ENCODE measurements around the gene CDC42BPA. TPM values are rescaled to one million over a fixed set of nuclear protein-coding genes. Genes with fewer than 3 reads are reported as not detected.

Gene CDC42BPA
- total RNA-seq, 1 donor from 2014 or later = 42.7 TPM

DNA sequence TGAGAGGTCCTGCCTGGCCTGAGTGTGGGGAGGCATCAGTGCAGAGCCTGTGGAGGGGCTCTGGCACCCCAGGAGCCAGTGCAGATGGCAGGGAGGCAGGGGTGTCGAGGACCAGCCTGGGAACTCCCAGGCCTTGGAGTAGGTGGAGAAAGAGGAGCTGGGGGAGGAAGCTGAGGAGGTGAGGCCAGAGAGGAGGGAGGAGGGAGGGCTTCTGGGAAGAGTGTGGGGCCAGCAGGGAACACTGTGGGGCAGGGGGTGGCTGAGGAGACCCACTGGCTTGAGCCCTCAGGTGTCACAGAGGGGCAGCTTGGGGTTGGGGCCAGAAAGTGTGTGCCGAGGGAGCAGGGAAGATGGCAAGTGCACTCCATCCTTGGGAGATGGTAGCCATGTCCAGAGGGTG is 374.4 kb downstream of the CDC42BPA start:
- no peaks in the 10 kb centered on the region for H3K9me3 ChIP-seq
- H3K27me3 ChIP-seq = no peaks in the 10 kb centered on the region
- intact Hi-C loops (cut with DNase I) = no loop called here
- no peak for DNase-seq (ENCODE audit: extremely low spot score in 2 of 2)
- H3K36me3 ChIP-seq = no peaks in the 10 kb centered on the region
- H3K27ac ChIP-seq = no peak overlapping the region
- peaks cover 52% of the 10 kb centered on the region for H3K4me1 ChIP-seq
- no peak overlapping the region for H3K4me3 ChIP-seq
- no peak for TF ChIP-seq POLR2A (IDR thresholded peaks at IDR 0.05)
- TF ChIP-seq POLR2AphosphoS5 (IDR thresholded peaks at IDR 0.05; ENCODE audit: insufficient read depth in 1 of 2, low read depth in 1 of 2) = no peak

DNA sequence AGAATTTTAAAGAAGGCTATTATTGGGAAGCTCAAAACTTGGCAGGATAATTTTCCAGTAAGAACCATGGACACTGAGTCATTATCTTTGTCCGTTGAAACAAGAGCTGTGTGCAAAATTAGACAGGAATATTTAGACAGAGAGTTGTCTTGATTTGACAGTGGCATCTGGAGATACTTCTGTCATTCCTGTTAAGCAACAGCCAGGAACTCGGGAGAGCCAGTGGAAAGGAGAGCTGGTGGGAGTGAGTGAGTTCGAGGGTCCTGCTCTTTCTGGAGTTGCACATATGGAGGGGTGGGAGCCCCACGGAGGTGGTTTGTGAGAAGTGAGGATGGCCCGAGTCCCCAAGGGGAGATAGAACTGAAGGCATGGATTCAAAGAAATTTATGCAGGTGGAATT is 375.1 kb downstream of the CDC42BPA start:
- intact Hi-C loops (cut with DNase I) = no loop called here
- no peak for DNase-seq (ENCODE audit: extremely low spot score in 2 of 2)

DNA sequence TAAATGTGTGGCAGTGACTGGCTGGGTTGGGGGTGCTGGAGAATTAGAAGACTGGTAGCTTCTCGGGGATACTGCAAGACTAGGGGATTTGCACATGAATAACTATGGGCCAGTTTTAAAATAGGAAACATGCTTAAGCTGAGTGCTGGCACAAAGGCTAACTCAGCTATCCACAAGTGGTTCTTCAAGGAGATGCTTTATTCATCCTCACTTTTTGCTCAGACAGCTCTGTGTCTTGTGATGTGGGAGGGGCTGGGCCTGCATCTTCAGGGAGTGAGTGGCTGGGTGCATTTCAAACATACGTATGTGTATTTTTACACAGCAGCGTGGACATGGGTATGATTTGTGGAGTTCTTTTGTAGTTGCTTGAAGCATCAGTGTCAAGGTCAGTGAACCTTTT is 375.9 kb downstream of the CDC42BPA start:
- H3K4me3 ChIP-seq = no peak overlapping the region
- DNase-seq (ENCODE audit: extremely low spot score in 2 of 2) = no peak
- H3K4me1 ChIP-seq = peaks cover 61% of the 10 kb centered on the region
- TF ChIP-seq POLR2A (IDR thresholded peaks at IDR 0.05) = no peak
- no peak for TF ChIP-seq POLR2AphosphoS5 (IDR thresholded peaks at IDR 0.05; ENCODE audit: insufficient read depth in 1 of 2, low read depth in 1 of 2)
- TF ChIP-seq, protein P1, sequence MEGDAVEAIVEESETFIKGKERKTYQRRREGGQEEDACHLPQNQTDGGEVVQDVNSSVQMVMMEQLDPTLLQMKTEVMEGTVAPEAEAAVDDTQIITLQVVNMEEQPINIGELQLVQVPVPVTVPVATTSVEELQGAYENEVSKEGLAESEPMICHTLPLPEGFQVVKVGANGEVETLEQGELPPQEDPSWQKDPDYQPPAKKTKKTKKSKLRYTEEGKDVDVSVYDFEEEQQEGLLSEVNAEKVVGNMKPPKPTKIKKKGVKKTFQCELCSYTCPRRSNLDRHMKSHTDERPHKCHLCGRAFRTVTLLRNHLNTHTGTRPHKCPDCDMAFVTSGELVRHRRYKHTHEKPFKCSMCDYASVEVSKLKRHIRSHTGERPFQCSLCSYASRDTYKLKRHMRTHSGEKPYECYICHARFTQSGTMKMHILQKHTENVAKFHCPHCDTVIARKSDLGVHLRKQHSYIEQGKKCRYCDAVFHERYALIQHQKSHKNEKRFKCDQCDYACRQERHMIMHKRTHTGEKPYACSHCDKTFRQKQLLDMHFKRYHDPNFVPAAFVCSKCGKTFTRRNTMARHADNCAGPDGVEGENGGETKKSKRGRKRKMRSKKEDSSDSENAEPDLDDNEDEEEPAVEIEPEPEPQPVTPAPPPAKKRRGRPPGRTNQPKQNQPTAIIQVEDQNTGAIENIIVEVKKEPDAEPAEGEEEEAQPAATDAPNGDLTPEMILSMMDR (IDR thresholded peaks at IDR 0.05) = no peak
- no peaks in the 10 kb centered on the region for H3K27me3 ChIP-seq
- H3K36me3 ChIP-seq = no peaks in the 10 kb centered on the region
- no peaks in the 10 kb centered on the region for H3K9me3 ChIP-seq
- intact Hi-C loops (cut with DNase I) = no loop called here
- H3K27ac ChIP-seq = no peak overlapping the region

More for the DNA sequence above, 375.1 kb downstream of the CDC42BPA start:
- H3K9me3 ChIP-seq = no peaks in the 10 kb centered on the region
- no peak overlapping the region for H3K4me3 ChIP-seq
- H3K4me1 ChIP-seq = peaks cover 59% of the 10 kb centered on the region
- no peak overlapping the region for H3K27ac ChIP-seq
- TF ChIP-seq, protein P1 (IDR thresholded peaks at IDR 0.05) = no peak
- TF ChIP-seq POLR2AphosphoS5 (IDR thresholded peaks at IDR 0.05; ENCODE audit: insufficient read depth in 1 of 2, low read depth in 1 of 2) = no peak
- TF ChIP-seq POLR2A (IDR thresholded peaks at IDR 0.05) = no peak
- no peaks in the 10 kb centered on the region for H3K27me3 ChIP-seq
- H3K36me3 ChIP-seq = no peaks in the 10 kb centered on the region

DNA sequence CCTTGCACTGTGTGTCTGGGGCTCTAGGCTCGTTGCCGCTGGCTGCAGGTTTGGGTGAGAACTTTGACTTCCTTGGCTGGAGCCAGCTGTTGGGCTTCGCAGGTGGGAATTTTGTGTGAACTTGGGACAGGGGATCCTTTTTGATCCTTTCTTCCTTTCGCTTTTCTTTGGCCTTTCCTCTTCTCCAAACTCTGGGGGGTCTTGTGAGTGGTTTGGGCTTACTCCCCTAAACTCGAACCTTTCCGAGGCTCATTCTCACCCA is 377.6 kb downstream of the CDC42BPA start:
- H3K27me3 ChIP-seq = no peaks in the 10 kb centered on the region
- no peak for DNase-seq (ENCODE audit: extremely low spot score in 2 of 2)
- H3K4me3 ChIP-seq = peak overlapping the region; percentile 86 to 90
- no peaks in the 10 kb centered on the region for H3K36me3 ChIP-seq
- H3K27ac ChIP-seq = peak overlapping the region; percentile 80
- no peaks in the 10 kb centered on the region for H3K9me3 ChIP-seq
- peaks cover 46% of the 10 kb centered on the region for H3K4me1 ChIP-seq
- intact Hi-C loops (cut with DNase I) = loop anchor here (2.0 kb wide), 1 partner anchor 32 kb away; no protein-coding TSS in a partner anchor
- TF ChIP-seq POLR2A (IDR thresholded peaks at IDR 0.05) (no peak), POLR2AphosphoS5 (IDR thresholded peaks at IDR 0.05; ENCODE audit: insufficient read depth in 1 of 2, low read depth in 1 of 2) (no peak)
- TF ChIP-seq, protein P1 (IDR thresholded peaks at IDR 0.05) = no peak

DNA sequence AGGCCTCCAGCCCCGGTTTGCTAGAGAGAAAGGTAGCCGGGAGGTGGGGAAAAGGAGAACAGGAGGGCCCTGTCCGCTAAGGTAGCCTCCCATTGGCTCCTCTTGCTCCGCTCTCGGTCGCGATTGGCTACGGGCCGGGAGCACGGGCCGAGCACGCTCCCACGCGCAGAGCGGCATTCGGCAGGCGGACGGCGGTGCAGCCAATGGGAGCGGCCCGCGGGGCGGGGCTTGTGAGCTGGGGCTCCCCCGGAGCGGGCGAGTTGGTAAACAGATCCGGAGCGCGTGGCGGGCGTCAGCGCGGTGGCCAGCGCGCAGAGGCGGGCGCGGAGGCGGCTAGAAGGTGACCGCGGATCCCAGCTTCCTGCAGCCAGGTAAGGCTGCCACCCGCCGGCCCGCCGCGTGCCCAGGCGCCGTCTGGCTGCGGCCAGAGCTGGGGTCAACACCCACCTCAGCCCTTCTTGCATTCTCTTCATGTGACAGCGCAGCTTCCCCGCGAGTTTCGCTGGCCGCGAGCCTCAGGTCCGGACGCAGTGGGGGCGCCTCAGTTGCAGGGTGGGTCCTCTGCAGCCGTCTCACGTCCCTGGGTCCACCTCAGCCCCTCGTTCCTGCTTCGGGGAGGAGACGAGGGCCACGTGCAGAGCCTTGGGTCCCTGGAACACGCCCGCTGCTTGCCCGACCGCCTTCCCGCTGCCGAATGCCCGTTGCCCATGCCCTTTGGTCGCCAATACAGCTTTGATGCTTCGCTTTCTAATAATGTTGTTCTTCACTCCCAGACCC is 378.1 kb downstream of the CDC42BPA start, which contains the start of gene COQ8A:
TSS of gene COQ8A (plus strand) at position 266 of the 777 bp plus-strand sequence. CDS start 21,092 bp downstream, outside the sequence.
- peak; percentile 100 for DNase-seq (ENCODE audit: extremely low spot score in 2 of 2)
- peak within 1 kb of the TSS; percentile 93 for H3K27ac ChIP-seq
- no peaks in the 10 kb centered on the region for H3K9me3 ChIP-seq
- no peaks in the 10 kb centered on the region for H3K36me3 ChIP-seq
- H3K27me3 ChIP-seq = no peaks in the 10 kb centered on the region
- H3K4me3 ChIP-seq = peak within 1 kb of the TSS; percentile 86 to 90
- TF ChIP-seq, protein P1 (IDR thresholded peaks at IDR 0.05) = no peak
- TF ChIP-seq POLR2A (IDR thresholded peaks at IDR 0.05) (peak in 1 of 2 donors; percentile 7), POLR2AphosphoS5 (IDR thresholded peaks at IDR 0.05; ENCODE audit: insufficient read depth in 1 of 2, low read depth in 1 of 2) (peak; percentile 82 to 98)
- intact Hi-C loops (cut with DNase I) = loop anchor here (2.0 kb wide), 1 partner anchor 33 kb away; no protein-coding TSS in a partner anchor
- H3K4me1 ChIP-seq = peaks cover 41% of the 10 kb centered on the region

Small RNA genes lying within 50 kb of the gene (small RNA-seq; reads per million reads assigned to genes)
- gene AL353689.1 = not detected

Other genes starting within 250 kb of the CDC42BPA start
- 15.2 TPM for gene ZNF678, start 245.1 kb upstream of the CDC42BPA start, total RNA-seq